HG02678 (cell line): ENCODE data around the gene TRMT44.
"Not testable (repeated sequence)": the region's sequence is repeated elsewhere in the genome, so short reads cannot be mapped to it uniquely, and the experiment has no call there.

ENCODE experiments used
- ATAC-seq: cut with Tn5 transposase; IDR thresholded peaks from one replicate; pipeline ENCODE4 v1.9.1; 2021; ENCODE audit warnings: mild to moderate bottlenecking, moderate library complexity; ENCODE audit not compliant: unreplicated experiment

Gene TRMT44

GRCh38 chr4:8486643-8487042 lies 46.1 kb downstream of the TRMT44 start:
- not testable (repeated sequence) for ATAC-seq

- no peak for ATAC-seq
Measured at GRCh38 chr4:8488791-8489369, 48.3 kb downstream of the TRMT44 start.

GRCh38 chr4:8491478-8491877 lies 50.9 kb downstream of the TRMT44 start:
- ATAC-seq, result not testable (repeated sequence)

- no peak for ATAC-seq
Measured at GRCh38 chr4:8492174-8492573, 51.6 kb downstream of the TRMT44 start.

- ATAC-seq, result no peak
Measured at GRCh38 chr4:8493484-8493883, 52.9 kb downstream of the TRMT44 start.

- ATAC-seq, result no peak
Measured at GRCh38 chr4:8494218-8494617, 53.6 kb downstream of the TRMT44 start.

- no peak for ATAC-seq
Measured at GRCh38 chr4:8494983-8495548, 54.5 kb downstream of the TRMT44 start.

- no peak for ATAC-seq
Measured at GRCh38 chr4:8495803-8496202, 55.2 kb downstream of the TRMT44 start.

GRCh38 chr4:8497762-8498161 lies 57.2 kb downstream of the TRMT44 start:
- ATAC-seq, result no peak

GRCh38 chr4:8500966-8501365 lies 60.4 kb downstream of the TRMT44 start:
- ATAC-seq, result no peak

GRCh38 chr4:8501781-8502180 lies 61.2 kb downstream of the TRMT44 start:
- ATAC-seq, result no peak

- no peak for ATAC-seq
Measured at GRCh38 chr4:8502371-8502770, 61.8 kb downstream of the TRMT44 start.

GRCh38 chr4:8502836-8503585 lies 62.4 kb downstream of the TRMT44 start:
- ATAC-seq, result no peak

GRCh38 chr4:8503801-8504200 lies 63.2 kb downstream of the TRMT44 start:
- no peak for ATAC-seq

- no peak for ATAC-seq
Measured at GRCh38 chr4:8504279-8505007, 63.9 kb downstream of the TRMT44 start.

- ATAC-seq, result no peak
Measured at GRCh38 chr4:8505229-8505628, 64.7 kb downstream of the TRMT44 start.

GRCh38 chr4:8506006-8506372 lies 65.4 kb downstream of the TRMT44 start:
- ATAC-seq, result no peak

- ATAC-seq, result no peak
Measured at GRCh38 chr4:8506373-8507195, 66.0 kb downstream of the TRMT44 start.

- ATAC-seq, result no peak
Measured at GRCh38 chr4:8507196-8507570, 66.6 kb downstream of the TRMT44 start.

- ATAC-seq, result no peak
Measured at GRCh38 chr4:8507624-8508023, 67.0 kb downstream of the TRMT44 start.

- ATAC-seq, result no peak
Measured at GRCh38 chr4:8508266-8508665, 67.7 kb downstream of the TRMT44 start.
